Esophagus squamous epithelium (tissue), 5 donors: ENCODE results near the gene TET1. TPM values are rescaled to one million over a fixed set of nuclear protein-coding genes. Genes with fewer than 3 reads are reported as not detected.
A peak's percentile ranks its signal among the peaks of the same experiment; 100 is the strongest.

Source experiments
- DNase-seq: peaks from one replicate; lab custom pipeline; 2025; lab: John Stamatoyannopoulos, UW
- H3K27ac ChIP-seq, 4 donors: fragments of 200-600 bp; sonication (generic); one replicate each; pipeline ENCODE4 v1.5.1; 2016 to 2019; ENCODE audit warnings: mild to moderate bottlenecking in 1 of 4
- H3K27me3 ChIP-seq, 4 donors: fragments of 200-600 bp; sonication (generic); 1 replicate in 3 of 4; 2 replicates in 1 of 4; pipeline versions ENCODE4 v1.5.1 to v1.6.0; 2017 to 2021; ENCODE audit warnings: antibody characterized with exemption in 1 of 4
- H3K36me3 ChIP-seq, 3 donors: fragments of 200-600 bp; sonication (generic); one replicate each; pipeline ENCODE4 v1.5.1; 2016 to 2019
- H3K4me1 ChIP-seq, 3 donors: fragments of 200-600 bp; sonication (generic); one replicate each; pipeline ENCODE4 v1.5.1; 2017 to 2019
- H3K4me3 ChIP-seq, 4 donors: fragments of 200-600 bp; sonication (generic); 1 replicate in 3 of 4; 2 replicates in 1 of 4; pipeline ENCODE4 v1.5.1; 2016 to 2019; ENCODE audit warnings: mild to moderate bottlenecking in 2 of 4, moderate library complexity in 1 of 4
- H3K9me3 ChIP-seq, 3 donors: fragments of 200-600 bp; sonication (generic); one replicate each; pipeline ENCODE4 v1.5.1; 2016 to 2019
- POLR2A ChIP-seq, 4 donors: fragments of 450-650 bp; IDR thresholded peaks; one replicate each; pipeline ENCODE4 v1.6.1; 2017; ENCODE audit warnings: antibody characterized with exemption in 4 of 4, mild to moderate bottlenecking in 4 of 4, moderate library complexity in 3 of 4
- WGBS, 2 donors: methylation state at CpG; one replicate each; pipeline ENCODE4 v1.1.5; 2018; 5-methylcytosine and 5-hydroxymethylcytosine counted together
- intact Hi-C: fragments of 100-400 bp; cut with DNase I; formaldehyde crosslinking; loops from one replicate; pipeline ENCODE4 v1.15.0; 2022
- total RNA-seq, 4 donors: library from RNA; depleted of rRNA; stranded (reverse); fragments of >200 nt; gene quantifications; one replicate each; pipeline ENCODE4 v1.1.0, GENCODE V29; 2016
- TF ChIP-seq, protein P1 (sequence below), 6 experiments: fragments of 450-650 bp in 4 of 6; fragments of 200-600 bp in 2 of 6; sonication (generic) in 2 of 6; IDR thresholded peaks; one replicate each; pipeline ENCODE4 v1.5.1; 2016 to 2019; ENCODE audit warnings: antibody characterized with exemption in 6 of 6, mild to moderate bottlenecking in 4 of 6, moderate library complexity in 4 of 6
- donor health status: DM: yes; HTN: yes; CAD: no.

The TET1 gene
- total RNA-seq, 4 donors from 2014 or later = 0.15 to 2.9 (median 0.80) TPM

DNA sequence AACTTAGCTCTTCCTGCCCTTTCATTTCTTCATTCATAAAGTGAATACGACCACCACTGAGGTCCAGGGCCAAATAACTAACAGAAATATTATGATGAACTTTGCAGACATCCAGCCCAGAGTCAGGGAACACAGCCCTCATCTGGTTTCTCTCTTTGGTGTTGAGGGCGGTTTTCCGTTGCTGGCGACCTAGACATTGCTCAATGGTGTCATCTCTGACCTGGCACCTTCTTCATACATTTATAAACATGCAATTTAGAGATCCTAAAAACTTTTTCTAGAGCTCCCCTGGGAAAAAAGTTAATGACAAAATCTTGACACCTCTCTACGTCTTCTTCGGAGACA is 324 bp upstream of the TET1 start:
- no peak for DNase-seq
- peak overlapping the region in 2 of 4 donors; percentile 39 to 47 for H3K27ac ChIP-seq
- no peaks in the 10 kb centered on the region for H3K36me3 ChIP-seq
- peaks cover 0 to 40% (median 7%) of the 10 kb centered on the region in 3 donors for H3K4me1 ChIP-seq
- TF ChIP-seq, protein P1, sequence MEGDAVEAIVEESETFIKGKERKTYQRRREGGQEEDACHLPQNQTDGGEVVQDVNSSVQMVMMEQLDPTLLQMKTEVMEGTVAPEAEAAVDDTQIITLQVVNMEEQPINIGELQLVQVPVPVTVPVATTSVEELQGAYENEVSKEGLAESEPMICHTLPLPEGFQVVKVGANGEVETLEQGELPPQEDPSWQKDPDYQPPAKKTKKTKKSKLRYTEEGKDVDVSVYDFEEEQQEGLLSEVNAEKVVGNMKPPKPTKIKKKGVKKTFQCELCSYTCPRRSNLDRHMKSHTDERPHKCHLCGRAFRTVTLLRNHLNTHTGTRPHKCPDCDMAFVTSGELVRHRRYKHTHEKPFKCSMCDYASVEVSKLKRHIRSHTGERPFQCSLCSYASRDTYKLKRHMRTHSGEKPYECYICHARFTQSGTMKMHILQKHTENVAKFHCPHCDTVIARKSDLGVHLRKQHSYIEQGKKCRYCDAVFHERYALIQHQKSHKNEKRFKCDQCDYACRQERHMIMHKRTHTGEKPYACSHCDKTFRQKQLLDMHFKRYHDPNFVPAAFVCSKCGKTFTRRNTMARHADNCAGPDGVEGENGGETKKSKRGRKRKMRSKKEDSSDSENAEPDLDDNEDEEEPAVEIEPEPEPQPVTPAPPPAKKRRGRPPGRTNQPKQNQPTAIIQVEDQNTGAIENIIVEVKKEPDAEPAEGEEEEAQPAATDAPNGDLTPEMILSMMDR (IDR thresholded peaks at IDR 0.05) = no peak
- no peak for TF ChIP-seq POLR2A (IDR thresholded peaks at IDR 0.05)
- peak overlapping the region; percentile 64 to 78 (median 71) for H3K4me3 ChIP-seq
- WGBS, 2 donors = 3 to 7% methylated on average over 6 of the region's 6 CpGs
- no peaks in the 10 kb centered on the region for H3K9me3 ChIP-seq
- peaks cover 0 to 22% (median 0%) of the 10 kb centered on the region in 4 donors for H3K27me3 ChIP-seq
- intact Hi-C loops = no loop called here

DNA sequence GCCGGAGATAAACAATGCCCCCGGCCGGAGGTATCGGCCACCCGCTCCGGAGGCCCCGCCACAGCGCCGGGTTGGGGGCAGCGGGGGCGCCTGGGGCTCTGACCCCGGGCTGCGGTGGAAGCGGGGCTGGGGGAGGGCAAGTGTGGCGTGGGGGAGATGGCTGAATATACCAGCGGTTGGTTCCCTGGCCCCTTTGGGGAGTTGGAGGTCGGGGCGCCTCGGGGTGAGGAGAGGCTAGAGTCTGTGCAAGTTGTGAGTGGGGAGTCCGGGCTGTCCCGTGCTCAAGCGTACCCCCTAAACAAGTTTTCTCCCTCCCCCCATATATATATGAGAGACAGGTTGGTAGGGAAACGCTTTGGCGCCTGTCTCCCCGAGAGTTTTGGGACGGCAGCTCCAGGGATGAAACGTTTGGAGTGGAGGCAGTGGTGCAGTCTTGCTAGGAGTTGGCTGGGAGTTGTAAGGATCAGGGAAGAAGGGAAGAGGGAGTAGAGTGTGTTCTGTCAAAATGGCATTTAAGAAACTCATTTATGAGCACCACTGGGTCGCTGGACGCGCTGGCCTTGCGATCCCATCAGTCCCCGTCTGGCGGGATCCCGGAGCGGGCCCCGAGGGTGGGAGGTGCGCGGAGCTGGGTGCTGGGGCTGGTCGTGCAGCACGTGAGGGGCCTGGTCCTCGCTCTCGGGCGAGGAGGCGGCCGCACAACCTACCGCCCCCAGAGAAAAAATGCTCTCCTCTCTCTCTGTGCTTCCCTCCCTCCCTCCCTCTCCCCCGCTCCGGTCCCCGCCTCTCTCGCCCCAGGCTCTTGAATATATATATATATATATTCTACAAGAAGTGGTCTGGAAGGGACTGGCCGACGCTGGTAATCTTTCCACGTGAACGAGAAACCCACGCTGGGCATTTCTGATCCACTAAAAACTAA is 1.1 kb downstream of the TET1 start:
- peaks cover 0 to 22% (median 0%) of the 10 kb centered on the region in 4 donors for H3K27me3 ChIP-seq
- H3K4me3 ChIP-seq = peak overlapping the region; percentile 64 to 78 (median 71)
- intact Hi-C loops = no loop called here
- TF ChIP-seq, protein P1 (IDR thresholded peaks at IDR 0.05) = no peak
- no peak for TF ChIP-seq POLR2A (IDR thresholded peaks at IDR 0.05)
- H3K9me3 ChIP-seq = no peaks in the 10 kb centered on the region
- H3K4me1 ChIP-seq = peaks cover 0 to 40% (median 7%) of the 10 kb centered on the region in 3 donors
- 2 to 3% methylated on average over 13 to 33 of the region's 55 CpGs for WGBS, 2 donors
- no peak for DNase-seq
- H3K27ac ChIP-seq = peak overlapping the region; percentile 29 to 67 (median 43)
- H3K36me3 ChIP-seq = no peaks in the 10 kb centered on the region

DNA sequence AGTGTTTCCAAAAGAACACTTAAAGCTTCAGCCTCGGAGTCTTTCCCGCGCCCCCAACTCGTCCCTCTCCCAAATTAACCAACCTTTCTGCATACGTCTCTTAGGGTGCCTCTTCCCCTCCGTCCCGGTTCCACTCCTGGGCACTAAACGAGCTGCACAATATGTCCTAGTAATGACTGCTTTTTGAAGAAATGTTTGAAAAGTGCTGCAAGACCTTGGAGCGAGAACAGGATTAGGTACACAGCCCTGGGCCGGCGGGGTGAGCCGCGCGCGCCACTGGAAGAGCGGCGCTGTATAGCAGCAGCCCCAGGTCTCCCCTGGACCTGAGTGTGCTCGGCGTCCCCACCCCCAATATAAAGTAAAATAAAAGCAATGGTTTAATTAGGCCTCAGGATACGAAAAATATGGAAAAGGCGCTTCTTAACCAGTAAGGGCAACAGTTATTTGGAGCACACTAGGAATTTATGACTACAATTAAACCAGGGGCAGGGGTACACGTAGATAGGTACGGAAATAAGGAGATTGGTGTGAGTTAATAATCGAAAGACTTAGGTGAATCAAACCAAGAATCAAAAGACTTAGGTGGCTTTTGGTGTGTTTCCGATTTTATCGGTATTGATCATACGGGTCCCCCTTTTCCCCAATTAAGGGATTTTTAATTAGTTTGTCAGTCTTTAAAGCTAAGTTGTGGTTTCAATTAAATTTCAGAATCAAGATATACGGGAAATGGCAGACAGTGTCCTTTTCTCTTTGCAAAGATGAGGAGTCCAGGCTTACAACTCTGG is 1.9 kb downstream of the TET1 start:
- Histone ChIP-seq H3K27me3 (peaks cover 0 to 22% (median 0%) of the 10 kb centered on the region in 4 donors), H3K4me1 (peaks cover 0 to 40% (median 7%) of the 10 kb centered on the region in 3 donors), H3K9me3 (no peaks in the 10 kb centered on the region), H3K36me3 (no peaks in the 10 kb centered on the region), H3K4me3 (peak overlapping the region; percentile 64 to 78 (median 71)), H3K27ac (peak overlapping the region in 3 of 4 donors; percentile 18 to 67 (median 50))
- intact Hi-C loops = no loop called here
- WGBS, 2 donors = 55 to 62% methylated on average over 28 of the region's 28 CpGs
- TF ChIP-seq, protein P1 (IDR thresholded peaks at IDR 0.05) = no peak
- no peak for TF ChIP-seq POLR2A (IDR thresholded peaks at IDR 0.05)
- DNase-seq = no peak

DNA sequence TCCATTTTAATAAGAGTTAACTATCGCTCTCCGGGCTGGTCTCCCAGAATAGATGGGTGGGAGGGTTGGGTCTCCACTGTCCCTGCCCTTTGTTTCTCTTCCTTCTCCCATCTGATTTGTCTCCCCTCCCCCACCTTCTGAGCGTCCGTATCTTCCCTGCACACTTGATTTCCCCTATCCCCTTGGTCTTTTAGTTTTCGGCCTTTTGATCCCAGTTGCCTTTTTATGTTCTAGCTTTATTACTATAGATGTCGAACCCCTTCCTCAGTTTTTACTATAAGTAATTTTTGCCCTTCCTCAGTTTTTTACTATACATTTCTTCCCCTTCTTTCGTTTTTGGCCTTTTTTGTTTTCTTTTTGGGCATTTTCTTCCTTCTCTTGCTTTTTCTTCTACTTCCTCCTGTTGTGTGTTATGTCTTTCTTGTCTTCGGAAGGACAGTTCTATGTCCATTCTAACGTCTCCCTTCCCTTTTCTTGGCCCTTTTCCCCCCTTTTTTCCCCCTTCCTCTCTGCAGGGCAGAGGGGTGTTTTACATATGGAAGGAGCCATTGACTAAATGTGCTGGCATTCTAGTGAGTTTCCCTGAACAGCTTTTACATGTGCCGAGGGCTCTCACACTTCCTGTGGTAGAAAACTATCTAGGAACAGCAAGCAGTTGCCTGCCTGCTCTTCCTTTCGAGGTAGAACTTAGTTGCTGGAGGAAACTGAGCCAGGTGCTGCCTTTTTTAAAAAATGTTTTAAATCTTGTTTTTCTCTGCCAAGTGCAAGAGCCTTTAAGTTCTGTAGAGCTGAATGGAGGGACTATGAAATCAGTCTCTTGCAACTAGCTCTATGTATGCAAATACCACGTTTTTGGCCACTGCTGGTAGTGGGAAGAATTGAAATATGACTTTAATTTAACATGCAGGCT is 2.8 kb downstream of the TET1 start:
- Histone ChIP-seq H3K36me3 (no peaks in the 10 kb centered on the region), H3K27me3 (peaks cover 0 to 22% (median 0%) of the 10 kb centered on the region in 4 donors), H3K27ac (peak overlapping the region in 3 of 4 donors; percentile 5 to 67 (median 50)), H3K9me3 (no peaks in the 10 kb centered on the region), H3K4me3 (peak overlapping the region in 3 of 4 donors; percentile 64 to 78 (median 73)), H3K4me1 (peaks cover 0 to 40% (median 7%) of the 10 kb centered on the region in 3 donors)
- WGBS, 2 donors = 41 to 48% methylated on average over 12 of the region's 12 CpGs
- no peak for DNase-seq
- TF ChIP-seq, protein P1 (IDR thresholded peaks at IDR 0.05) = no peak
- no peak for TF ChIP-seq POLR2A (IDR thresholded peaks at IDR 0.05)
- intact Hi-C loops = no loop called here
